Hematopoietic multipotent progenitor cell (in vitro differentiated cells): Measurements from ENCODE around the gene ABAT. TPM values are rescaled to one million over a fixed set of nuclear protein-coding genes. Genes with fewer than 3 reads are reported as not detected.

Experiments
- DNase-seq, 3 donors: peaks; one replicate each; pipeline ENCODE4 v3.0.0-alpha.2; 2011 to 2015; ENCODE audit warnings: low read depth in 2 of 3, low spot score in 2 of 3
- small RNA-seq: library from RNA; depleted of rRNA; stranded (forward); fragments of <200 nt; gene quantifications from one replicate; pipeline ENCODE3, GENCODE V24; 2012
- total RNA-seq: library from RNA; depleted of rRNA; stranded (reverse); fragments of >200 nt; gene quantifications from one replicate; pipeline ENCODE4 v1.2.3, GENCODE V29; 2012

The ABAT gene
- total RNA-seq, 1 donor, result 7.5 TPM

DNA sequence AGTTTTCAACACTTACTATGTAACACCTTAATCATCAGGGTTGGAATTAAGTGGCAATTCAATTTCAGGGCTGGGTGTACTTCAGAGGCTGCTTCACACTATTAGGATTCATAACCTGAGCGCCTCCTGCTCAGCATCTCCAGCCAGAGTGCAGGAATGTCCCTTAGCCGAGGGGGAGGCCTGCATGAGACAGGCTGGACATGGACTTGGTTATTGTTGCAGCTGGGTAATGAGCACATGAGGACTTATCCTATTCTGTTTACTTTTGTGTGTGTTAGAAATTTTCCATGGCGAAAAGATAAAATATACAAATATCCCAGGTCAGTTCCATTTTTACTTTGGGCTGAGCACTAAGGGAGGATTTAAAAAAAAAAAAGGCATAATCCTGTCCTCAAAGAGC is 133.6 kb downstream of the ABAT start:
- no peak for DNase-seq

- DNase-seq, result no peak
Observed at GRCh38 chr16:8808613-8809353, 134.4 kb downstream of the ABAT start.

DNA sequence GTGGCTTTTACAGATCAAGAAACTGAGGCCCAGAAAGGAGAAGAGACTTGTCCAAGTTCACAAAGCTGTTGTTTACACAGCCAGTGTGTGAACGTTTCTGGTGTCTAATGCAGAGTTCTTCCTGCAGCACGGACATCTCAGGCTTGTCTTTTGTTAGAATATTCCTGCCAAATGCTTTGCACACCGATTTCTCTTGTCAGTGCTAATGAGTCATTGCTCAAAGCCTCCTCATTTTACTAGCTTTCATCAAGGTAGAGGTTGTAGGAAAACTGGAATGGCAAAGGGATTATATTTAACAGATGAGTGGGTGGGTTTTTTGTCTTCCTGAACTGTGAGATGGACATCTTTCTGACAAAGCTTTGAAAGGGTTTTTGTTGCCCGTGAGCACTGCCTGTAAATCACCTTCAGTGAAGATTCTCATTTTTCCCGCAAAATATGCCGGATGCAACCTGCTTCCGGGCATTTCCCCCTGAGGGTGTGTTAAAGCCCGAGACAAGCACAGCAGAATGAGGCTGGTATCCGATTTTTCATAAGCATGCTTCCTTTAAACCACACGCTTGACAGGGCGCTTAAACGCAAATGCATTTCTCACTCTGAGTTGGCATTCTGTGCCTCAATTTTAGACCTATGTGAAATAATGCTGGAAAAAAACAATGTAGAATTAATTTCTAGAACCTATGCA is 137.9 kb downstream of the ABAT start:
- no peak for DNase-seq

DNA sequence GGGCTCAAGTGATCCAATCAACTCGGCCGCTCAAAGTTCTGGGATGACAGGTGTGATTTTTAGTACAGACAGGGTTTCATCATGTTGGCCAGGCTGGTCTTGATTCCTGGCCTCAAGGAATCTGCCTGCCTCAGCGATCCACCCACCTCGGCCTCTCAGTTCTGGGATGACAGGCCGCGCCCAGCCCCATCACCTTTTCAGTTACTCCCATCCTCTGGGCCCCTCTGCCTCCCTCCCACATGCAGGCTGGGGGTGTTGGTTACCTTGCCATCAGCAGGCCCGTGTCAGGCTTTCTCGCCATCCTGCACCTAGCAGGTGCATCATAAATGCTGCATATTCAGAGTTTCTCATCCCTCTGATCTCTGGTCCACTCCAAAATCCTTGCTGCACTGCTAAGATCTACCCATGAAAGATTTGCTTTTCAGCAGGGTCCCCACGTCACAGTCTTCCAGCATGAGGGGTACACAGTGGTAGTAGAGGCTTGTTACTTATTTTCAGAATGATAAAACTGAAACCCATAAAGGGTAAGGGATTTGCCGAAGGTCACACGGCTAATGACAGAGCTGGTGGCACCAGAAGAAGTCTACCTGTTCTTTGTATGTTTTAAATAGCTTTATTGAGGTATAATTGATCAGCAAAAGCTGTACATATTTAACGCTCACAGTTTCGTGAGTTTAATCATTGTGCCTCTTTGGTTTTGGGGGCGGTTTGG is 139.8 kb downstream of the ABAT start:
- DNase-seq, result no peak

DNA sequence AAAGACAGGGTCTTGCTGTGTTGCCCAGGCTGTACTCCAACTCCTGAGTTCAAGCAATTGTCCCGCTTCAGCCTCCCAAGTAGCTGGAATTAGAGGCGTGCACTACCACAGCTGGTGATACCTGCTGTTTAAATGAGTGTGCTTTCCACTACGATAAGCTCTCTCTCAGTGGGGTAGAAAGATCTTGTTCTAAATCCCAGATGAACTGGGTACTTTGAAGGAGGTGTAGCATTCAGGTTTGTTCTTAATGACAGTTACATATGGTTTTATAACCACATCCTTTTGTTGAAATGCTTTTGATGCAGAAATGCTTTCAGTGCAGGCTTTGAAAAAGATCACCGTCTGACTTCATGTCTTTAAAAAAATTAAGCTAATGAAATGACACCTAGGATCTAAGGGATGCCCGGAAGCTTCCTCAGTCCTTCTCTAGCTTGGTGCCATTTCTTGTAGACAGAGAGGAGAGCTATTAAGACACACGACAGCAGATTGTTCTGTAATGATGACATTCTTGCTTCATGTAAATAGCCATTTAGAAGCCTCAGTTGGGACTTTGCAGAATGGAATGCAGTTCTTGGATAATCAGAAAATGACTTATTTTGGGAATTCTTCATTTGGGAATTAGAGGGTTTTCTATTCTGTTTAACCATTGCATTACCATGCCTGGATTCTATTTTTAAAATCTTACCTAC is 142.7 kb downstream of the ABAT start:
- no peak for DNase-seq

- DNase-seq, result no peak
Observed at GRCh38 chr16:8818504-8819270, 144.3 kb downstream of the ABAT start.

GRCh38 chr16:8819411-8820034 is 145.1 kb downstream of the ABAT start:
- no peak for DNase-seq

- no peak for DNase-seq
Observed at GRCh38 chr16:8822403-8822802, 148.0 kb downstream of the ABAT start.

DNA sequence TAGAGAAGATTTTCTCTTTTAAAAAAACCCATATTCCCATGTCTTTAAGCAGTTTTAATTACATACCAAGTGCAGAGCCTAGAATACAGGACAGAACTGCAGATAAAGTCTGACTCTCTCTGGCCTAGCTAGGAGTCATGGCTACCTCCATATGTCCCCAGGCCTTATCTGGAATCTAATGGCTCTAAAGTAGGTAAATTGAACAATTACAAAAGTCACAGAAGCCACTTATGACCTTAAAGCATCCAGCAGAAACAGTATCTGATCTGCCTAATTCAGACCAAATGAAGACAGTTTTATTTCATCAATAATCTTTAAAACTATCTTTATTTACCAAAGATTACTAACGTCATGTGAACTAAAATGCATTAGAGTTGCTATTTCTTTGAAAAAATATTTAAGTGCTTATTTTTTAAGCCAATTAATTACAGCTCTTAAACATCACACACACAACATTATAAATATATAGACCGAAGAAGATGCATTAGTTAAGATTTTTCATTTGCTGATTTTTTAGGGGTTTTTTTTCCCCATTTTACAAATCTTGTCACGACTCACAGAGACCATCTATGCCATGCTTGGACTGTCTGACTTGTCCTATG is 152.0 kb downstream of the ABAT start:
- DNase-seq, result no peak

GRCh38 chr16:8828541-8829165 is 154.2 kb downstream of the ABAT start:
- DNase-seq, result no peak

GRCh38 chr16:8831450-8831849 is 157.0 kb downstream of the ABAT start:
- no peak for DNase-seq

GRCh38 chr16:8831871-8832716 is 157.7 kb downstream of the ABAT start:
- no peak for DNase-seq

GRCh38 chr16:8832717-8833105 is 158.3 kb downstream of the ABAT start:
- DNase-seq, result no peak

Small RNA genes within 50 kb of the gene (small RNA-seq; reads per million reads assigned to genes)
- gene AC007224.1 (not detected), gene RN7SL743P (not detected), gene RNU7-63P (not detected)

Other genes starting within 250 kb of the ABAT start
- gene TMEM114, start 84.1 kb upstream of the ABAT start, total RNA-seq, result not detected
- 35.8 TPM for gene METTL22, start 52.9 kb upstream of the ABAT start, total RNA-seq
- gene TMEM186, start 123.0 kb downstream of the ABAT start, total RNA-seq, result 6.5 TPM
- gene PMM2, start 123.2 kb downstream of the ABAT start, total RNA-seq, result 8.9 TPM
- gene CARHSP1, start 194.4 kb downstream of the ABAT start, total RNA-seq, result 63.6 TPM
- gene LITAFD, start 207.7 kb downstream of the ABAT start, total RNA-seq, result not detected